Measurements from ENCODE around the gene RANBP9. TPM values are rescaled to one million over a fixed set of nuclear protein-coding genes. Genes with fewer than 3 reads are reported as not detected.

Gene RANBP9
- total RNA-seq, 2 donors from 2014 or later, result 51.6 to 53.8 TPM

GRCh38 chr6:13654496-13654895 is 57.1 kb downstream of the RANBP9 start:
- Histone ChIP-seq H3K27ac (no peak overlapping the region), H3K36me3 (no peaks in the 10 kb centered on the region), H3K9me3 (no peaks in the 10 kb centered on the region), H3K4me3 (no peak overlapping the region), H3K4me1 (ENCODE audit: control insufficient read depth in 1 of 2, low read depth in 2 of 2) (peaks cover 13 to 24% of the 10 kb centered on the region in 2 donors), H3K27me3 (replicated peaks; ENCODE audit: insufficient read depth) (no peaks in the 10 kb centered on the region)
- DNase-seq (ENCODE audit: low spot score), result no peak
- no peak for TF ChIP-seq CTCF (IDR thresholded peaks at IDR 0.05)
- no peak for ATAC-seq (ENCODE audit: insufficient number of reproducible peaks, low FRiP score, low read depth)

- Histone ChIP-seq H3K4me1 (ENCODE audit: control insufficient read depth in 1 of 2, low read depth in 2 of 2) (peaks cover under 1 to 14% of the 10 kb centered on the region in 2 donors), H3K4me3 (no peak overlapping the region), H3K27ac (no peak overlapping the region), H3K36me3 (no peaks in the 10 kb centered on the region), H3K9me3 (no peaks in the 10 kb centered on the region), H3K27me3 (replicated peaks; ENCODE audit: insufficient read depth) (no peaks in the 10 kb centered on the region)
- ATAC-seq (ENCODE audit: insufficient number of reproducible peaks, low FRiP score, low read depth), result no peak
- TF ChIP-seq CTCF (IDR thresholded peaks at IDR 0.05), result no peak
- no peak for DNase-seq (ENCODE audit: low spot score)
Measured at GRCh38 chr6:13653296-13653695, 58.3 kb downstream of the RANBP9 start.

- DNase-seq (ENCODE audit: low spot score) (no peak), ATAC-seq (ENCODE audit: insufficient number of reproducible peaks, low FRiP score, low read depth) (no peak)
- Histone ChIP-seq H3K27ac (no peak overlapping the region), H3K36me3 (peaks cover 3% of the 10 kb centered on the region), H3K27me3 (replicated peaks; ENCODE audit: insufficient read depth) (no peaks in the 10 kb centered on the region), H3K4me1 (ENCODE audit: control insufficient read depth in 1 of 2, low read depth in 2 of 2) (peaks cover 0 to 8% of the 10 kb centered on the region in 2 donors), H3K9me3 (no peaks in the 10 kb centered on the region), H3K4me3 (no peak overlapping the region)
- no peak for TF ChIP-seq CTCF (IDR thresholded peaks at IDR 0.05)
Measured at GRCh38 chr6:13649393-13649792, 62.2 kb downstream of the RANBP9 start.

GRCh38 chr6:13648850-13649249 is 62.8 kb downstream of the RANBP9 start:
- no peak overlapping the region for H3K4me3 ChIP-seq
- TF ChIP-seq CTCF (IDR thresholded peaks at IDR 0.05), result no peak
- no peak for ATAC-seq (ENCODE audit: insufficient number of reproducible peaks, low FRiP score, low read depth)
- H3K9me3 ChIP-seq, result no peaks in the 10 kb centered on the region
- H3K4me1 ChIP-seq (ENCODE audit: control insufficient read depth in 1 of 2, low read depth in 2 of 2), result peaks cover 0 to 8% of the 10 kb centered on the region in 2 donors
- peaks cover 3% of the 10 kb centered on the region for H3K36me3 ChIP-seq
- H3K27ac ChIP-seq, result no peak overlapping the region
- no peaks in the 10 kb centered on the region for H3K27me3 ChIP-seq (replicated peaks; ENCODE audit: insufficient read depth)
- no peak for DNase-seq (ENCODE audit: low spot score)

GRCh38 chr6:13643125-13643524 is 68.5 kb downstream of the RANBP9 start:
- peaks cover 18 to 19% of the 10 kb centered on the region in 2 donors for H3K4me1 ChIP-seq (ENCODE audit: control insufficient read depth in 1 of 2, low read depth in 2 of 2)
- ATAC-seq (ENCODE audit: insufficient number of reproducible peaks, low FRiP score, low read depth) (no peak), DNase-seq (ENCODE audit: low spot score) (no peak)
- H3K27ac ChIP-seq, result peak overlapping the region in 1 of 2 donors; percentile 43
- TF ChIP-seq CTCF (IDR thresholded peaks at IDR 0.05), result no peak
- H3K27me3 ChIP-seq (replicated peaks; ENCODE audit: insufficient read depth), result no peaks in the 10 kb centered on the region
- no peak overlapping the region for H3K4me3 ChIP-seq
- peaks cover 22% of the 10 kb centered on the region for H3K36me3 ChIP-seq
- H3K9me3 ChIP-seq, result no peaks in the 10 kb centered on the region
